K562 (cell line): ENCODE data around the gene SERHL2. TPM values are rescaled to one million over a fixed set of nuclear protein-coding genes. Genes with fewer than 3 reads are reported as not detected.

Experiments
- ATAC-seq: fragments of 200-7000 bp; cut with Tn5 transposase; 3 replicates; pipeline ENCODE4 v1.9.1; 2020; ENCODE audit warnings: moderate library complexity
- BruUV-seq: library from RNA; stranded (reverse); fragments of 400-500 nt; replicated peaks from 2 replicates; lab custom pipeline; 2021; lab: Mats Ljungman, UMichigan
- CTCF ChIA-PET: fragments of 300-600 bp; formaldehyde crosslinking; extraction: SDS; loops from one replicate; lab custom pipeline; 2021; ENCODE audit warnings: low intra/inter-chr PET ratio; lab: Yijun Ruan, JAX
- POLR2A ChIA-PET: fragments of 300-600, 350-650 bp; sonication (Branson Sonifier 250); formaldehyde crosslinking; extraction: SDS; loops from one replicate; lab custom pipeline; 2021; ENCODE audit warnings: antibody characterized with exemption, inconsistent platforms; lab: Yijun Ruan, JAX
- DNase-seq, 4 experiments: peaks; one replicate each; pipeline versions ENCODE4 v3.0.0 to v3.0.0-alpha.2; 2011 to 2018; ENCODE audit warnings: low spot score in 3 of 4, mixed read lengths in 3 of 4; ENCODE audit errors: extremely low read depth in 1 of 4
- FAIRE-seq: peaks from 2 replicates; lab custom pipeline; 2011; peaks lifted over from hg19 to GRCh38; lab: Jason Lieb, UNC
- H2AFZ ChIP-seq: 2 replicates; pipeline ENCODE4 v1.6.0; 2011; ENCODE audit warnings: low read depth, low read length, control low read depth, inconsistent platforms
- H3K27ac ChIP-seq: fragments of 200-600 bp; 3 replicates; pipeline ENCODE4 v1.8.0; 2011; ENCODE audit warnings: low read depth, mild to moderate bottlenecking, control low read depth, inconsistent platforms, low read length, moderate library complexity, mixed read lengths; ENCODE audit errors: extremely low read depth
- H3K27me3 ChIP-seq, 2 experiments: fragments of 300-600 bp in 1 of 2; 2 replicates in 1 of 2; 3 replicates in 1 of 2; pipeline versions ENCODE4 v1.6.0 to v1.8.0; 2011; ENCODE audit warnings: inconsistent platforms in 2 of 2, low read length in 2 of 2, mild to moderate bottlenecking in 1 of 2, mixed read lengths in 1 of 2, moderate library complexity in 1 of 2; ENCODE audit not compliant: control insufficient read depth in 2 of 2, insufficient read depth in 2 of 2
- H3K36me3 ChIP-seq: fragments of 300-600 bp; 3 replicates; pipeline ENCODE4 v1.8.0; 2011; ENCODE audit warnings: mild to moderate bottlenecking, low read length, inconsistent platforms; ENCODE audit not compliant: control insufficient read depth, insufficient read depth
- H3K4me1 ChIP-seq, 2 experiments: fragments of 200-600 bp in 1 of 2; replicated peaks in 1 of 2; 2 replicates in 1 of 2; 3 replicates in 1 of 2; pipeline versions ENCODE4 v1.5.1 to v1.8.0; 2011; ENCODE audit warnings: inconsistent platforms in 2 of 2, low read length in 2 of 2, mild to moderate bottlenecking in 1 of 2, mixed read lengths in 1 of 2, moderate library complexity in 1 of 2; ENCODE audit not compliant: control insufficient read depth in 2 of 2, insufficient read depth in 2 of 2
- H3K4me2 ChIP-seq: 2 replicates; pipeline ENCODE4 v1.6.1; 2011; ENCODE audit warnings: low read length, control low read depth, inconsistent platforms, mixed read lengths; ENCODE audit not compliant: insufficient read depth
- H3K4me3 ChIP-seq: fragments of 200-600 bp; sonication (generic), shearing (Covaris generic); 2 replicates; pipeline ENCODE4 v1.5.1; 2016; ENCODE audit warnings: control low read depth, inconsistent platforms
- H3K79me2 ChIP-seq: fragments of 200-600 bp; 3 replicates; pipeline ENCODE4 v1.8.0; 2011; ENCODE audit warnings: low read length, inconsistent platforms; ENCODE audit not compliant: control insufficient read depth, insufficient read depth
- H3K9ac ChIP-seq, 2 experiments: 2 replicates each; pipeline versions ENCODE4 v1.6.0 to v1.6.1; 2011; ENCODE audit warnings: low read depth in 2 of 2, low read length in 2 of 2, control low read depth in 1 of 2, inconsistent platforms in 1 of 2, mild to moderate bottlenecking in 1 of 2, mixed read lengths in 1 of 2; ENCODE audit not compliant: insufficient read depth in 1 of 2
- H3K9me1 ChIP-seq: one replicate; pipeline ENCODE4 v1.6.0; 2011; ENCODE audit warnings: inconsistent platforms, mild to moderate bottlenecking, low read length, moderate library complexity; ENCODE audit not compliant: control insufficient read depth, insufficient read depth
- H3K9me3 ChIP-seq: replicated peaks from 2 replicates; pipeline ENCODE4 v1.5.1; 2011; ENCODE audit warnings: low read depth, low read length, inconsistent platforms; ENCODE audit not compliant: control insufficient read depth, insufficient read depth
- H4K20me1 ChIP-seq: replicated peaks from 2 replicates; pipeline ENCODE4 v1.6.1; 2011; ENCODE audit warnings: low read length, inconsistent platforms, mixed read lengths; ENCODE audit not compliant: control insufficient read depth, insufficient read depth
- PBX2 ChIP-seq, 2 experiments: IDR thresholded peaks in 1 of 2; conservative IDR thresholded peaks in 1 of 2; 2 replicates each; pipeline ENCODE4 v1.6.1; 2016; ENCODE audit warnings: low read depth in 2 of 2, mild to moderate bottlenecking in 1 of 2, missing compliant biosample characterization in 1 of 2, missing genetic modification characterization in 1 of 2, moderate library complexity in 1 of 2
- WGBS: fragments of 100-300 bp; shearing (Covaris generic); methylation state at CpG from one replicate; pipeline ENCODE4 v1.1.6; 2016; ENCODE audit warnings: low coverage, mixed read lengths; ENCODE audit not compliant: insufficient coverage; ENCODE audit errors: missing lambda C conversion rate; 5-methylcytosine and 5-hydroxymethylcytosine counted together
- in situ Hi-C: fragments of 300-500 bp; cut with MboI; formaldehyde crosslinking; loops from 4 replicates; pipeline ENCODE4 v1.15.0; 2018; ENCODE audit warnings: inconsistent platforms, mixed read lengths
- intact Hi-C: fragments of 100-400 bp; cut with micrococcal nuclease; formaldehyde crosslinking; loops from 2 replicates; pipeline ENCODE4 v1.14.2; 2022
- polyA plus RNA-seq, 8 experiments: library from polyadenylated mRNA; depleted of rRNA in 4 of 8; stranded (reverse) in 5 of 8; unstranded in 3 of 8; fragments of >200 nt; fragmentation: Nextera tagmentation in 2 of 8; fragmentation: Illumina TruSeq in 1 of 8; extraction: Ambion mirVana in 2 of 8; extraction: Trizol in 1 of 8; gene quantifications; 2 replicates each; pipeline versions ENCODE4 v1.2.1 to v1.2.3, GENCODE V29; 2011 to 2014; ENCODE audit warnings: inconsistent platforms in 1 of 8, missing spikeins in 1 of 8
- total RNA-seq, 7 experiments: library from RNA; depleted of rRNA in 6 of 7; stranded (reverse); fragments of >200 nt in 6 of 7; fragmentation: Illumina TruSeq in 2 of 7; extraction: Trizol in 2 of 7; gene quantifications; 2 replicates each; pipeline versions ENCODE4 v1.2.1 to v1.2.3, GENCODE V29; 2011 to 2021; ENCODE audit warnings: low replicate concordance in 1 of 7

Gene SERHL2
- total and polyA plus RNA-seq, 9 of the 15 experiments (the other 6 are each of a cell fraction or from before 2014, with no cell fraction given): 19.9 to 62.6 (median 25.2) TPM

- in situ Hi-C loops: no loop called here
- CTCF ChIA-PET: no interaction called here
- no peak for DNase-seq
Measured at GRCh38 chr22:42586381-42586780, 32.6 kb downstream of the SERHL2 start.

More at GRCh38 chr22:42586381-42586780, 32.6 kb downstream of the SERHL2 start:
- no peak for TF ChIP-seq PBX2 (CRISPR knock-in tag; IDR thresholded peaks at IDR 0.05; ENCODE audit: low read depth)
- no peak for TF ChIP-seq PBX2 (tag; conservative IDR thresholded peaks at IDR 0.05; ENCODE audit: low read depth)
- H3K27me3 ChIP-seq: no peaks in the 10 kb centered on the region
- no TSS peak for BruUV-seq
- H2AFZ ChIP-seq: no peak overlapping the region
- no peaks in the 10 kb centered on the region for H3K9me1 ChIP-seq
- peaks cover 10% of the 10 kb centered on the region for H3K79me2 ChIP-seq
- H3K27ac ChIP-seq: no peak overlapping the region
- POLR2A ChIA-PET: no interaction called here
- no peak overlapping the region for H3K4me2 ChIP-seq
- no peaks in the 10 kb centered on the region for H4K20me1 ChIP-seq
- no peak overlapping the region for H3K4me3 ChIP-seq
- intact Hi-C loops: no loop called here
- peaks cover 0 to 7% of the 10 kb centered on the region in 2 experiments; a peak in 2 of 5 replicates for H3K4me1 ChIP-seq
- H3K9ac ChIP-seq: no peak overlapping the region
- 92% methylated on average over 4 of the region's 4 CpGs for WGBS
- no peaks in the 10 kb centered on the region for H3K9me3 ChIP-seq
- H3K36me3 ChIP-seq: peaks cover 76% of the 10 kb centered on the region; the same call in 2 of the 3 replicates
- no peak for ATAC-seq
- FAIRE-seq: no peak
